Erythroblast (primary cell): ENCODE results near the gene HIVEP1.

Experiments
- GATA1 ChIP-seq: IDR thresholded peaks from 2 replicates; pipeline ENCODE4 v1.6.1; 2011; ENCODE audit warnings: low read depth, mild to moderate bottlenecking, control low read depth, low read length, moderate library complexity
- POLR2A ChIP-seq: IDR thresholded peaks from 2 replicates; pipeline ENCODE4 v1.6.1; 2011; ENCODE audit warnings: mild to moderate bottlenecking, low read length

DNA sequence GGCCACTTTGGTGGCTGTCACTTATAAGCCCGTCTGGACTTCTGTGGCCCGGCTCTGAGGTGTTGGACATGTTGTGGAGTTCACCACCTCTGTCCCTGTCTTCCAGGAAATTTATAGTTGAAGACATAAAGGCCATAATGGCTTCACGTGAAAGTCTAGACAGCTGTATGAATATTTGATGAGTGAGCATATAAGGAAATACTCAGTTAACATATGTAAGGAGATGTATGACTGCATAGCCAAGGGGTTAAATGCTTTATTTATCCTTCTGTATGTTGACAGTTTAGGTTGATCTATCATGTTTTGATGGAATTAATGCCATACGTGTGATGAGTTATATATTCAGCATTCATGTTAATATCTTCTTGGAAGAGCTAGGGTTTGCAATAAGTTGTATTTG lies 16.1 kb downstream of the HIVEP1 start:
- TF ChIP-seq POLR2A (no peak), GATA1 (no peak)
